Memory B cell (primary cell): Measurements from ENCODE around the gene AURKB.
"Not testable (repeated sequence)": the region's sequence is repeated elsewhere in the genome, so short reads cannot be mapped to it uniquely, and the experiment has no call there.

Experiments used
- ATAC-seq: fragments of 150-1000 bp; cut with Tn5 transposase; 2 replicates; pipeline ENCODE4 v1.10.0; 2021; ENCODE audit warnings: low read depth, mild to moderate bottlenecking, moderate library complexity
- DNase-seq, 2 donors: peaks; one replicate each; pipeline ENCODE4 v3.0.0; 2022; ENCODE audit warnings: low spot score in 2 of 2
- H3K27ac Mint-ChIP-seq: one replicate; pipeline ENCODE4 v1.8.0; 2022; ENCODE audit warnings: mild to moderate bottlenecking, moderate library complexity, mixed read lengths
- H3K27me3 Mint-ChIP-seq: one replicate; pipeline ENCODE4 v1.8.0; 2022; ENCODE audit warnings: mixed read lengths
- H3K36me3 Mint-ChIP-seq: one replicate; pipeline ENCODE4 v1.8.0; 2022; ENCODE audit warnings: mild to moderate bottlenecking, mixed read lengths
- H3K4me1 Mint-ChIP-seq: one replicate; pipeline ENCODE4 v1.8.0; 2022; ENCODE audit warnings: mixed read lengths
- H3K4me3 Mint-ChIP-seq: one replicate; pipeline ENCODE4 v1.8.0; 2022; ENCODE audit warnings: mild to moderate bottlenecking, moderate library complexity, mixed read lengths
- H3K9me3 Mint-ChIP-seq: one replicate; pipeline ENCODE4 v1.8.0; 2022; ENCODE audit warnings: mixed read lengths

The AURKB gene

GRCh38 chr17:8187517-8188262, 22.7 kb downstream of the AURKB start:
- Mint-ChIP-seq H3K4me1 (peaks cover 4% of the 10 kb centered on the region), H3K9me3 (no peaks in the 10 kb centered on the region), H3K27ac (no peak overlapping the region), H3K4me3 (no peak overlapping the region), H3K27me3 (no peaks in the 10 kb centered on the region), H3K36me3 (no peaks in the 10 kb centered on the region)
- peak; percentile 32 for ATAC-seq
- peak; percentile 90 to 94 for DNase-seq

GRCh38 chr17:8186787-8187516, 23.4 kb downstream of the AURKB start:
- H3K27ac Mint-ChIP-seq, result no peak overlapping the region
- H3K27me3 Mint-ChIP-seq, result no peaks in the 10 kb centered on the region
- H3K4me1 Mint-ChIP-seq, result peaks cover 4% of the 10 kb centered on the region
- H3K4me3 Mint-ChIP-seq, result no peak overlapping the region
- no peaks in the 10 kb centered on the region for H3K9me3 Mint-ChIP-seq
- ATAC-seq (peak; percentile 38), DNase-seq (peak; percentile 80 to 82)
- no peaks in the 10 kb centered on the region for H3K36me3 Mint-ChIP-seq

- Mint-ChIP-seq H3K9me3 (no peaks in the 10 kb centered on the region), H3K4me1 (peaks cover 4% of the 10 kb centered on the region), H3K27me3 (no peaks in the 10 kb centered on the region), H3K27ac (no peak overlapping the region), H3K36me3 (no peaks in the 10 kb centered on the region), H3K4me3 (no peak overlapping the region)
- ATAC-seq (no peak), DNase-seq (peak in 1 of 2 donors; percentile 88)
Observed at GRCh38 chr17:8186446-8186786, 24.0 kb downstream of the AURKB start.

GRCh38 chr17:8185582-8186445, 24.6 kb downstream of the AURKB start:
- Mint-ChIP-seq H3K4me1 (peaks cover 7% of the 10 kb centered on the region), H3K9me3 (no peaks in the 10 kb centered on the region)

GRCh38 chr17:8176998-8177731, 33.2 kb downstream of the AURKB start:
- DNase-seq (no peak), ATAC-seq (no peak)
- no peaks in the 10 kb centered on the region for H3K27me3 Mint-ChIP-seq
- no peaks in the 10 kb centered on the region for H3K36me3 Mint-ChIP-seq
- H3K4me1 Mint-ChIP-seq, result peaks cover 37% of the 10 kb centered on the region
- H3K9me3 Mint-ChIP-seq, result no peaks in the 10 kb centered on the region
- peak overlapping the region; percentile 92 for H3K4me3 Mint-ChIP-seq
- peak overlapping the region; percentile 80 for H3K27ac Mint-ChIP-seq

More at GRCh38 chr17:8185582-8186445, 24.6 kb downstream of the AURKB start:
- Mint-ChIP-seq H3K27ac (no peak overlapping the region), H3K27me3 (no peaks in the 10 kb centered on the region), H3K36me3 (no peaks in the 10 kb centered on the region), H3K4me3 (no peak overlapping the region)
- peak; percentile 94 to 99 for DNase-seq
- peak; percentile 13 for ATAC-seq

- no peaks in the 10 kb centered on the region for H3K9me3 Mint-ChIP-seq
- peak within 1 kb of the TSS; percentile 80 for H3K27ac Mint-ChIP-seq
Observed at GRCh38 chr17:8176197-8176940, 34.0 kb downstream of the AURKB start, which contains the start of gene TMEM107. TSS of gene TMEM107 (minus strand) at chr17:8176380. CDS start at chr17:8176286, 94 bp downstream.

GRCh38 chr17:8175795-8176196, 34.6 kb downstream of the AURKB start:
- Mint-ChIP-seq H3K27me3 (no peaks in the 10 kb centered on the region), H3K36me3 (no peaks in the 10 kb centered on the region), H3K4me3 (peak overlapping the region; percentile 92), H3K27ac (peak overlapping the region; percentile 80), H3K4me1 (peaks cover 34% of the 10 kb centered on the region), H3K9me3 (no peaks in the 10 kb centered on the region)
- ATAC-seq (no peak), DNase-seq (no peak)

More at GRCh38 chr17:8176197-8176940, 34.0 kb downstream of the AURKB start, which contains the start of gene TMEM107:
- peak within 1 kb of the TSS; percentile 92 for H3K4me3 Mint-ChIP-seq
- no peaks in the 10 kb centered on the region for H3K36me3 Mint-ChIP-seq
- peaks cover 37% of the 10 kb centered on the region for H3K4me1 Mint-ChIP-seq
- no peaks in the 10 kb centered on the region for H3K27me3 Mint-ChIP-seq
- peak; percentile 48 for ATAC-seq
- peak; percentile 79 to 81 for DNase-seq

- DNase-seq (no peak), ATAC-seq (no peak)
- H3K27me3 Mint-ChIP-seq, result no peaks in the 10 kb centered on the region
- no peaks in the 10 kb centered on the region for H3K9me3 Mint-ChIP-seq
- no peaks in the 10 kb centered on the region for H3K36me3 Mint-ChIP-seq
- peak overlapping the region; percentile 92 for H3K4me3 Mint-ChIP-seq
- H3K4me1 Mint-ChIP-seq, result peaks cover 33% of the 10 kb centered on the region
- peak overlapping the region; percentile 100 for H3K27ac Mint-ChIP-seq
Observed at GRCh38 chr17:8173871-8174322, 36.5 kb downstream of the AURKB start.

GRCh38 chr17:8173056-8173870, 37.1 kb downstream of the AURKB start:
- H3K9me3 Mint-ChIP-seq, result no peaks in the 10 kb centered on the region
- H3K27me3 Mint-ChIP-seq, result no peaks in the 10 kb centered on the region
- H3K36me3 Mint-ChIP-seq, result no peaks in the 10 kb centered on the region
- H3K4me1 Mint-ChIP-seq, result peaks cover 33% of the 10 kb centered on the region
- peak overlapping the region; percentile 100 for H3K27ac Mint-ChIP-seq
- peak; percentile 77 to 89 for DNase-seq
- peak; percentile 82 for ATAC-seq
- H3K4me3 Mint-ChIP-seq, result peak overlapping the region; percentile 92

GRCh38 chr17:8170186-8170585, 40.2 kb downstream of the AURKB start:
- DNase-seq, ATAC-seq, H3K9me3 Mint-ChIP-seq, H3K36me3 Mint-ChIP-seq, H3K4me3 Mint-ChIP-seq, H3K27me3 Mint-ChIP-seq, H3K27ac Mint-ChIP-seq: not testable (repeated sequence)
- peaks cover 21% of the 10 kb centered on the region for H3K4me1 Mint-ChIP-seq

- H3K4me3 Mint-ChIP-seq, result no peak overlapping the region
- H3K4me1 Mint-ChIP-seq, result peaks cover 12% of the 10 kb centered on the region
- H3K9me3 Mint-ChIP-seq, result no peaks in the 10 kb centered on the region
- H3K27me3 Mint-ChIP-seq, result no peaks in the 10 kb centered on the region
- no peak for ATAC-seq
- H3K27ac Mint-ChIP-seq, result no peak overlapping the region
- H3K36me3 Mint-ChIP-seq, result no peaks in the 10 kb centered on the region
- no peak for DNase-seq
Observed at GRCh38 chr17:8167526-8167925, 42.8 kb downstream of the AURKB start.

GRCh38 chr17:8166731-8167130, 43.6 kb downstream of the AURKB start:
- H3K27ac Mint-ChIP-seq, result no peak overlapping the region
- no peaks in the 10 kb centered on the region for H3K27me3 Mint-ChIP-seq
- no peaks in the 10 kb centered on the region for H3K36me3 Mint-ChIP-seq
- peaks cover 12% of the 10 kb centered on the region for H3K4me1 Mint-ChIP-seq
- no peak overlapping the region for H3K4me3 Mint-ChIP-seq
- no peak for ATAC-seq
- H3K9me3 Mint-ChIP-seq, result no peaks in the 10 kb centered on the region
- no peak for DNase-seq
